Suprapubic skin (tissue), 3 donors: ENCODE results near the gene DNAH8.

Experiments
- POLR2A ChIP-seq, 2 donors: fragments of 450-650 bp; IDR thresholded peaks; one replicate each; pipeline ENCODE4 v1.6.1; 2017; ENCODE audit warnings: antibody characterized with exemption in 2 of 2, mild to moderate bottlenecking in 2 of 2, moderate library complexity in 2 of 2
- TF ChIP-seq, protein P1 (sequence below), 2 donors: fragments of 200-600 bp in 1 of 2; fragments of 450-650 bp in 1 of 2; sonication (generic) in 1 of 2; IDR thresholded peaks; one replicate each; pipeline ENCODE4 v1.5.1; 2016 to 2019; ENCODE audit warnings: antibody characterized with exemption in 2 of 2, mild to moderate bottlenecking in 1 of 2, moderate library complexity in 1 of 2

DNA sequence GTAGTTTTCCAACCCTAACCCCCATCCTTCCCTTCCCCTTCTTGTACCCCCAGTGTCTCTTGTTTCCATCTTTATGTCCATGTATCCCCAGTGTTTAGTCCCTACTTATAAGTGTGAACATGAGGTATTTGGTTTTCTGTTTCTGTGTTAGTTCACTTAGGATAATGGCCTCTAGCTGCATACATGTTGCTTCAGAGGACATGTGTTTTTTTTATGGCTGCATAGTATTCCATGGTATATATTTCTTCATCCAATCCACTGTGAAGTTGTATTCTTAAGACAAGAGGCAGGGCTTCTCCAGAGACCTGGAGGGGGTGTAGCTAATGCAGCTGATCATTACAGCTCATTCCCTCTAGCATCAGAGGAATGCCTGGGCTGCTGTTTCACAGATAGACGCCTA lies 4.2 kb downstream of the DNAH8 start:
- TF ChIP-seq, protein P1, sequence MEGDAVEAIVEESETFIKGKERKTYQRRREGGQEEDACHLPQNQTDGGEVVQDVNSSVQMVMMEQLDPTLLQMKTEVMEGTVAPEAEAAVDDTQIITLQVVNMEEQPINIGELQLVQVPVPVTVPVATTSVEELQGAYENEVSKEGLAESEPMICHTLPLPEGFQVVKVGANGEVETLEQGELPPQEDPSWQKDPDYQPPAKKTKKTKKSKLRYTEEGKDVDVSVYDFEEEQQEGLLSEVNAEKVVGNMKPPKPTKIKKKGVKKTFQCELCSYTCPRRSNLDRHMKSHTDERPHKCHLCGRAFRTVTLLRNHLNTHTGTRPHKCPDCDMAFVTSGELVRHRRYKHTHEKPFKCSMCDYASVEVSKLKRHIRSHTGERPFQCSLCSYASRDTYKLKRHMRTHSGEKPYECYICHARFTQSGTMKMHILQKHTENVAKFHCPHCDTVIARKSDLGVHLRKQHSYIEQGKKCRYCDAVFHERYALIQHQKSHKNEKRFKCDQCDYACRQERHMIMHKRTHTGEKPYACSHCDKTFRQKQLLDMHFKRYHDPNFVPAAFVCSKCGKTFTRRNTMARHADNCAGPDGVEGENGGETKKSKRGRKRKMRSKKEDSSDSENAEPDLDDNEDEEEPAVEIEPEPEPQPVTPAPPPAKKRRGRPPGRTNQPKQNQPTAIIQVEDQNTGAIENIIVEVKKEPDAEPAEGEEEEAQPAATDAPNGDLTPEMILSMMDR (IDR thresholded peaks at IDR 0.05), result no peak
- TF ChIP-seq POLR2A (IDR thresholded peaks at IDR 0.05), result no peak
